Subcutaneous adipose tissue (tissue), 4 donors: ENCODE data around the gene PFKP. TPM values are rescaled to one million over a fixed set of nuclear protein-coding genes. Genes with fewer than 3 reads are reported as not detected.

Source experiments
- CTCF ChIP-seq: fragments of 450-650 bp; IDR thresholded peaks from one replicate; pipeline ENCODE4 v1.5.1; 2016; ENCODE audit warnings: low read depth, mild to moderate bottlenecking, control low read depth, antibody characterized with exemption, moderate library complexity
- total RNA-seq, 4 donors: library from RNA; depleted of rRNA; stranded (reverse); fragments of >200 nt; gene quantifications; one replicate each; pipeline ENCODE4 v1.1.0, GENCODE V29; 2016

Gene PFKP
- total RNA-seq, 4 donors from 2014 or later = 18.3 to 25.3 (median 20.0) TPM

- TF ChIP-seq CTCF = no peak
Measured at GRCh38 chr10:3067859-3068179, 471 bp downstream of the PFKP start.

GRCh38 chr10:3068201-3068967, 1.0 kb downstream of the PFKP start:
- no peak for TF ChIP-seq CTCF

GRCh38 chr10:3068968-3069737, 1.8 kb downstream of the PFKP start:
- TF ChIP-seq CTCF = no peak

GRCh38 chr10:3069876-3070275, 2.5 kb downstream of the PFKP start:
- TF ChIP-seq CTCF = no peak

GRCh38 chr10:3071405-3072198, 4.3 kb downstream of the PFKP start:
- TF ChIP-seq CTCF = no peak

- no peak for TF ChIP-seq CTCF
Measured at GRCh38 chr10:3072641-3073360, 5.5 kb downstream of the PFKP start.
